Endothelial cell (in vitro differentiated cells): Measurements from ENCODE around the gene PAQR9. TPM values are rescaled to one million over a fixed set of nuclear protein-coding genes. Genes with fewer than 3 reads are reported as not detected.

Experiments used
- DNase-seq: peaks from one replicate; pipeline ENCODE4 v3.0.0; 2021; ENCODE audit warnings: low spot score
- H3K27ac Mint-ChIP-seq: one replicate; pipeline ENCODE4 v1.8.0; 2021; ENCODE audit warnings: mixed read lengths, inconsistent platforms; ENCODE audit not compliant: unreplicated experiment
- H3K27me3 Mint-ChIP-seq: one replicate; pipeline ENCODE4 v1.8.0; 2021; ENCODE audit warnings: mild to moderate bottlenecking, moderate library complexity, mixed read lengths, inconsistent platforms; ENCODE audit not compliant: unreplicated experiment
- H3K36me3 Mint-ChIP-seq: one replicate; pipeline ENCODE4 v1.8.0; 2021; ENCODE audit warnings: mild to moderate bottlenecking, low read depth, mixed read lengths, inconsistent platforms; ENCODE audit not compliant: unreplicated experiment
- H3K4me1 Mint-ChIP-seq: one replicate; pipeline ENCODE4 v1.8.0; 2021; ENCODE audit warnings: mild to moderate bottlenecking, mixed read lengths, inconsistent platforms; ENCODE audit not compliant: unreplicated experiment
- H3K4me3 Mint-ChIP-seq: one replicate; pipeline ENCODE4 v1.8.0; 2021; ENCODE audit warnings: mild to moderate bottlenecking, mixed read lengths, inconsistent platforms; ENCODE audit not compliant: unreplicated experiment
- H3K9me3 Mint-ChIP-seq: one replicate; pipeline ENCODE4 v1.8.0; 2021; ENCODE audit warnings: mixed read lengths, inconsistent platforms; ENCODE audit not compliant: unreplicated experiment
- CTCF ChIP-seq: fragments of 200-600 bp; sonication (generic); IDR thresholded peaks from one replicate; pipeline ENCODE4 v1.5.0; 2021; ENCODE audit warnings: antibody characterized with exemption; ENCODE audit not compliant: unreplicated experiment
- total RNA-seq: library from RNA; stranded (reverse); fragmentation: NEBNext Ultra II Directional; extraction: Animal tissue kit (Norgen Biotek cat#: 25700); gene quantifications from one replicate; pipeline ENCODE4 v1.2.1, GENCODE V29; 2021; ENCODE audit not compliant: unreplicated experiment

The PAQR9 gene
- total RNA-seq, 1 donor from 2014 or later, result not detected

- TF ChIP-seq CTCF, result no peak
- peaks cover 19% of the 10 kb centered on the region for H3K4me1 Mint-ChIP-seq
- no peak for DNase-seq
- no peaks in the 10 kb centered on the region for H3K9me3 Mint-ChIP-seq
- no peak overlapping the region for H3K27ac Mint-ChIP-seq
- no peak overlapping the region for H3K4me3 Mint-ChIP-seq
- H3K36me3 Mint-ChIP-seq, result peaks cover 6% of the 10 kb centered on the region
- peaks cover 24% of the 10 kb centered on the region for H3K27me3 Mint-ChIP-seq
Observed at GRCh38 chr3:142965581-142965980, 2.1 kb upstream of the PAQR9 start.

- Mint-ChIP-seq H3K9me3 (no peaks in the 10 kb centered on the region), H3K36me3 (peaks cover 6% of the 10 kb centered on the region), H3K4me1 (peaks cover 13% of the 10 kb centered on the region), H3K27me3 (peaks cover 24% of the 10 kb centered on the region), H3K27ac (no peak overlapping the region), H3K4me3 (peak overlapping the region; percentile 90)
- no peak for TF ChIP-seq CTCF
- DNase-seq, result no peak
Observed at GRCh38 chr3:142963234-142963515, 299 bp downstream of the PAQR9 start.

- Mint-ChIP-seq H3K4me1 (peaks cover 13% of the 10 kb centered on the region), H3K27ac (peak overlapping the region; percentile 64), H3K36me3 (peaks cover 6% of the 10 kb centered on the region), H3K27me3 (peaks cover 24% of the 10 kb centered on the region), H3K4me3 (peak overlapping the region; percentile 90), H3K9me3 (no peaks in the 10 kb centered on the region)
- no peak for TF ChIP-seq CTCF
- DNase-seq, result no peak
Observed at GRCh38 chr3:142962520-142963233, 797 bp downstream of the PAQR9 start.

GRCh38 chr3:142962175-142962519 is 1.3 kb downstream of the PAQR9 start:
- Mint-ChIP-seq H3K4me1 (peaks cover 13% of the 10 kb centered on the region), H3K4me3 (peak overlapping the region; percentile 90), H3K36me3 (peaks cover 6% of the 10 kb centered on the region), H3K27me3 (peaks cover 24% of the 10 kb centered on the region), H3K9me3 (no peaks in the 10 kb centered on the region), H3K27ac (peak overlapping the region; percentile 1)
- TF ChIP-seq CTCF, result no peak
- no peak for DNase-seq

- no peak for TF ChIP-seq CTCF
- Mint-ChIP-seq H3K27me3 (peaks cover 24% of the 10 kb centered on the region), H3K9me3 (no peaks in the 10 kb centered on the region), H3K36me3 (peaks cover 6% of the 10 kb centered on the region), H3K4me1 (peaks cover 13% of the 10 kb centered on the region), H3K4me3 (no peak overlapping the region), H3K27ac (no peak overlapping the region)
- DNase-seq, result no peak
Observed at GRCh38 chr3:142961539-142961938, 1.9 kb downstream of the PAQR9 start.
